ENCODE measurements around the gene MPC2.

MPC2 gene

DNA sequence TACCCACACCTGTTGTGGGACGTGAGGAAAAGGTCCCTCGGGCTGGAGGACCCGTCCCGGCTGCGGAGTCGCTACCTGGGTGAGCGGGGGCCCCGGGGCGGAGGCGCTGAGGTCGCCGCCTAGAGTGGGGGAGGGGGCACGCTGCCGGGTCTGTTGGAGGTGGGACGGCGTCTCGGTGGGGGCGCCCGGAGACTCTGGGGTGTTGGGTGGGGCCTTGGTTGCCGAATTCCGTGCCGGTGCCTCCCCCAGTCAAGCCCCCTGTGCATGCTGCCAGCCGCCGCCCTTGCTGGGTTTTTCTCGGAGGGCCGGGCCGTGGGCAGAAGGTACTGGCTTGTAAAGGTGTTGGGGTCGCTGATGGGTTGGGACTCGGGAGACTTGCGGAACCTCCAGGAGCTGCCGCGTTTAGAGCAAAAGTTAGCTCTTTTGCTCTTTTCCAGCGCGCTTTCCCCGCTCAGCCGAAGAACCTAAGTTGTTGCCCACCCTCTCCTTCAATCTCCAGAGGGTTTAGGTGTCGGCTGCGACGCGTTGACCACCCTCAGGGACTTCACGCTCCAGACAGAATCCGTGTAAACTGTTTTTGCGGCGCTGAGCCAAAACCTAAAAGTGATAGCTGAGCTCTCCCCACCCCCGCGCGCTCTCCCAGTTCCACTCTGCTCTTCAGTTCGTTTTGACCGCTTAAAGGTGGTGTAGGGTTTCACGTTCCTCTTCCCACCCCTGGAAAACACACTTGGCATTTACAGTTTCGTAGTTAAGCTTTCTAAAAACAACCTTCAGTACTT lies at the start of gene MPC2:
Gene MPC2, minus strand, starts transcription at position 143 of the 779 bp plus-strand sequence. CDS start 1,231 bp downstream, outside the sequence.
- DNase-seq (ENCODE audit: low spot score): peak; percentile 70

DNA sequence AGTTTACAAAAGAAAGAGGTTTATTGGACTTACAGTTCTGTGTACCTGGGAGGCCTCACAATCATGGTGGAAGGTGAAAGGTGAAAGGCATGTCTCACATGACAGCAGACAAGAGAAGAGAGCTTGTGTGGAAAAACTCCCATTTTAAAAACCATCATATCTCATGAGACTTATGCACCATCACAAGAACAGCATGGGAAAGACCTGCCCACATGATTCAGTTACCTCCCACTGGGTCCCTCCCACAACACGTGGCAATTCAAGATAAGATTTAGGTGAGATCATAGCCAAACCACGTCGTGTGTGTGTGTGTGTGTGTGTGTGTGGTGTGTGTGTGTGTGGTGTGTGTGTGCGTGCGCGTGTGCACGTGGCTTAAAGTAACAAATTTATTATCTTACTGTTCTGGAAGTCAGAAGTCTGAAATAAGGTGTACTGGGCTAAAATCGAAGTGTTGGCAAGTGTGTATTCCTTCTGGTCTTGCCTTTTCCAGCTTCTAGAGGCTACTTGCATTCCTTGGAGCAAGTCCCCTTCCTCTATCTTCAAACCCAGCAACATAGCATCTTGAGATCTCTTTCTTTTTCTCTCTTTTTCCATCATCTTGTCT lies 48.1 kb upstream of the MPC2 start:
- DNase-seq (ENCODE audit: low spot score): no peak

DNA sequence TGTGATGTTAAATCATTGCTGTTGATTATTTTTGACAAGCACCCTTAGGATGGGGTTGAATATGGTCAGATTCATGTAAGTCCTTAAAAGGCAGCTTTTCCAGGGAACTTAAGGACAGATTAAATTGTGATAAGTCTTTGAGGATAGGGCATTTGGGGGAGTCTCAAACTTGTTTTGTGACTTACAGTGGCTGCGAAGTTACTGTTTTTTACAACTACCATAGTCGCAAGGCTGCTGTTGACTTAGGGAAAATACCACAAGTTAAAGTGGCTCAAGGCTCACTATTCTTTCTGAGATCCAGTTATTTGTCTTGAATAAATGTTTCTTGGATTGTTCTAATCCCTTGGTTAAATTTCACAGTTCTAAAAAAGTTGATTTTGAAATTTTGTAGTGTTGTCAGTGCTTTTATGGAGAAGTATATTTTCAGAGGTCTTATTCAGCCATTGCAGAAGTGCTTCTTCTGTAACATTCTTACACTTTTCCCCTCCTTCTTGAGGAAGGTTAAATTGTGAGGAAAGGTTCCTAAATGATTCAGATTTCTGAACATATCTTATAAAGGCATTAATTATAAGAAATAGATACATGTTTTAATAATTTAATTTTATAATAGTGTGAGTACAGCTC lies 47.0 kb upstream of the MPC2 start:
- no peak for DNase-seq (ENCODE audit: low spot score)

DNA sequence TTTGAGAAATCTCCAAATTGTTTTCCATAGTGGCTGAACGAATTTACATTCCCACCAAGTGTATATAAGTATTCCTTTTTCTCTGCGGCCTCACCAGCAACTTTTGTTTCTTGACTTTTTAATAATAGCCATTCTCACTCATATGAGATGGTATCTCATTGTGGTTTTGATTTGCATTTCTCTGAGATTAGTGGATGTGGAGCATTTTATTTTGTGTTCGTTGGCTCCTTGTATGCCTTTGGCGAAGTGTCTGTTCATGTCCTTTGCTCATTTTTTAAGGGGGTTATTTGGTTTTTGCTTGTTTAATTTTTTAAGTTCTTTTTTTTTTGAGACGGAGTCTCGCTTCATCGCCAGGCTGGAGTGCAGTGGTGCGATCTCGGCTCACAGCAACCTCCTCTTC lies 45.1 kb upstream of the MPC2 start:
- DNase-seq (ENCODE audit: low spot score): no peak

DNA sequence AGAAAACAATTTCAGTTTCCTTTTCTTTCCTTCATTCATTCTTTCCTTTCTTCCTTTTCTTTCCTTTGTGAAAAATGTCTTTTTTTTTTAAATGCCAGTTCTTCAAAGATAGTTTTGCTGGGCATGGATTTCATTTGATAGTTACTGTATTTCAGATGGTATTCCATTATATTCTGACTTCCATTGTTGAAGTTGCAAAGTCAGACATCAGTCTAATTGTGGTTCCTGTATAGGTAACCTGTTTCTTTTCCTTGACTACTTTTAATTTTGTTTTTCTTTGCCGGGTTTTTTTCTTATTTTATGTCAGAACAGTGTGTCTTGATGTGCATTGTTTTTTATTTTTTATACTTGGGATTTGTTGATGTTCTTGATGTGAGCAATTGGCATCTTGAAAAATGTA lies 40.4 kb upstream of the MPC2 start:
- no peak for DNase-seq (ENCODE audit: low spot score)

DNA sequence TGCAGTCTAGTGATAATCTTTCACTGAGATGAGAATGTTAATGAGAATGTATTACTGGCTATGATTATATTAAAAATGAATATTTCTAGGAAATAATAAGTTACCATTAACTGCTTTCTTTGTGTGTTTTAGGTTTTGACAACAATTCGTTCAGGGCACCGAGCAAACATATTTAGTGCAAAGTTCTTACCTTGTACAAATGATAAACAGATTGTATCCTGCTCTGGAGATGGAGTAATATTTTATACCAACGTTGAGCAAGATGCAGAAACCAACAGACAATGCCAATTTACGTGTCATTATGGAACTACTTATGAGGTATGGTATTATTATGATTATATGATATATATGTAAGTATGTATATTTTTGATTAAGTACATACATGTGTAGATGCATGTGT lies 37.8 kb upstream of the MPC2 start:
- DNase-seq (ENCODE audit: low spot score): no peak

DNA sequence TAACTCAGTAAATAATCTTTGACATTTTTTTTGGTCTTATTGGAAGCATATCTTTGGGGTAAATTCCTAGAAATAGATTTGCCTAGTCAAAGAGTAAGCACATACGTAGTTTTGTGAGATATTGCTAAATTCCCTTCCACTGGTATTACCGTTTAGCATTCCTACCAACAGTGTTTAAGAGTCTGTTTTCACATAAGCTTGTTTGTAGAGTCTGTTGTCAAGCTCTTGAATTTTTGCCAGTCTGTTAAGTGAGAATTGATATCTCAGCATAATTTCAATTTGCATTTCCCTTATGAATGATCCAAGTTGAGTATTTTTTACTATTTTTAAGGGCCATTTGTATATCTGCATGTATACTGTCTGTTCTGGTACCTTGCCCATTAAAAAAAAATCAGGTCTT lies 37.0 kb upstream of the MPC2 start:
- no peak for DNase-seq (ENCODE audit: low spot score)

DNA sequence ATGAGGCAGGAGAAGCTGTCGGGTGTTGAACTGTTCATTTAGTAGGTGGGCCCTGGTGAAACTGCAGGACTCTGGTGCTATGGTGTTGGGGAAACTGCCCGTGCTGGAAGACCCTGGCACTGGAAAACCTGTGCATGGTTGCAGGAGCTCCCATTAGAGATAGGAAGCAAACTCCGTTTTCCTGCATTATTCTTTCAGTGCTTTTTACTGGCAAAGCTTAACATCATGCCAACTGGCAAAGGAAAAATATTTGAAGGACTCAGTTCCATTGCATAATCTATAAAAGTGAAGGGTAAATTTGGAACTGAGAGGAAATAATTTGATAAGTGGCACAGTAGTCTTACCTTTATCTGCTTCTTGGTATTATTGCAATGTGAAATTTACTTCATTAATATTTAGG lies 31.7 kb upstream of the MPC2 start:
- DNase-seq (ENCODE audit: low spot score): no peak

DNA sequence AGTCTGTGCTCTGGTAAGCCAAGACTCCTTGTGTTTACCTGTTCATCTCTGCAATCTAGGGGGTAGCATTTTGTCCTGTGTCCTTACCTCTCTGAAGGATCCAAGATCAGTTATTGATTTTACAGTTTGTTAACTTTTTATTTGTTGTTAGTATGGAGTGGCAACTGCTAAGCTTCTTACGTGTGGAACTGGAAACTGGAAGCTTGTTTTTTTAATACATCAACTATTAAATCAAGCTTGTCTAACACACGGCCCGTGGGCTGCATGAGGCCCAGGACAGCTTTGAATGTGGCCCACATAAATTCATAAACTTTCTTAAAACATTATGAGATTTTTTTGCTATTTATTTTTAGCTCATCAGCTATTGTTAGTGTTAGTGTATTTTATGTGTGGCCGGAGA lies 29.2 kb upstream of the MPC2 start:
- DNase-seq (ENCODE audit: low spot score): no peak

DNA sequence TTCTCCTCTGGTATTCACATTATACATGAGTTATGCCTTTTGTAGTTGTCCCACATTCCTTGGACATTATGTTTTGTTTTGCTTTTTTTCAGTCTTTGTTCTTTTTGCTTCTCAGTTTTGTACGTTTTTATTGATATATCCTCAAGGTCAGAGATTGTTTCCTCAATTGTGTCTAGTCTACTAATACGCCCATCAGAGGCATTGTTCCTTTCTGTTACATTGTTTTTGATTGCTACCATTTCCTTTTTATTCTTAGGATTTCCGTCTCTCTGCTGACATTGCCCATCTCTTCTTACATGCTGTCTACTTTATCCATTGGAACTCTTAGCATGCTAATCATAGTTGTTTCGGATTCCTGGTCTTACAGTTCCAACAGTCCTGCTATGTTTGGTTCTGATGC lies 27.8 kb upstream of the MPC2 start:
- no peak for DNase-seq (ENCODE audit: low spot score)

DNA sequence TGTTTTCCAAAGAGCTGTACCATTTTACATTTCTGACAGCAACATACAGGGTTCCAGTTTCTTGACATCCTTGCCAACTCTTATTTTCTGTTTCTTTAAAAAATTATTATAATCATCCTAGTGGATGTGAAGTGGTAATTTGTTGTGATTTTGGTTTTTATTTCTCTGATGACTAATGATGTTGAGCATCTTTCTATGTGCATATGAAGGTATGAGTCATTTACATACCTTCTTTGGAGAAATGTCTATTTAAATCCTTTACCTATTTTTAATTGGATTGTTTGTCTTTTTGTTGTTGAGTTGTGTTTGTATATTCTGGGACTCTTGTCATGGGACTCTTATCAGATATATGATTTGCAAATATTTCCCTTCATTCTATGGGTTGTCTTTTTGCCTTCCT lies 20.8 kb upstream of the MPC2 start:
- DNase-seq (ENCODE audit: low spot score): no peak

DNA sequence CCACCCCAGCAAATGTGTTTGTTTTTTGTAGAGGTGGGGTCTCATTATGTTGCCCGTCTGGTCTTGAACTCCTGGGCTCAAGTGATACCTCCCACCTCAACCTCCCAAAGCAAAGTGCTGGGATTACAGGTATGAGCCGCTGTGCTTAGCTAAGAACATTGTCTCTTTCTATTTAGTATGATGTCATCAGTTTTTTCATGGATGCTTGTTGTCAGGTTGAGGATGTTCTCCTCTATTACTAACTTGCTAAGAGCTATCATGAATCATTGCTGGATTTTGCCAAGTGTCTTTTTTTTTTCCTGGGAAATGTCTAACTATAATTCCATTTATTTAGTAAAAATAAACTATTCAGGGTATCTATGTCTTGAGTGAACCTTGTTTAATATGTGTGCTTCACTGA lies 19.0 kb upstream of the MPC2 start:
- DNase-seq (ENCODE audit: low spot score): no peak

DNA sequence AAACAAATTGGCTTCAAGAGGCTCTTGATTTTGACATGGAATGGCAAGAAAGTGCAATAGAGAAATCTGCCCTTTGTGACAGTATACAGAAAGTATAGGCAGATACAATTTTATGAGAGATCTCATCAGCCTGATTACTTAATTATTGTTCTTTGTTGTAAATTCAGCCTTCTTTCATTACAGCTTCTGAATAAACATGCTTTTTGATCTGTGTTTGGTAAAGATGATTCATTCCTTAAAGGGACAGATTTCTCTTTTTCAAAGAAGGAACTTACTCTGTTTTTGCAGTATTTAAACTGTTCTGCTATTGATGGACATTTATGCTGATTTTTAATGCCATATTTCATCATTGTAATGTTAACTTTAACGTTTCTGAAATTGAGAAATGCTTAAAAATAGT lies 13.7 kb upstream of the MPC2 start:
- no peak for DNase-seq (ENCODE audit: low spot score)

DNA sequence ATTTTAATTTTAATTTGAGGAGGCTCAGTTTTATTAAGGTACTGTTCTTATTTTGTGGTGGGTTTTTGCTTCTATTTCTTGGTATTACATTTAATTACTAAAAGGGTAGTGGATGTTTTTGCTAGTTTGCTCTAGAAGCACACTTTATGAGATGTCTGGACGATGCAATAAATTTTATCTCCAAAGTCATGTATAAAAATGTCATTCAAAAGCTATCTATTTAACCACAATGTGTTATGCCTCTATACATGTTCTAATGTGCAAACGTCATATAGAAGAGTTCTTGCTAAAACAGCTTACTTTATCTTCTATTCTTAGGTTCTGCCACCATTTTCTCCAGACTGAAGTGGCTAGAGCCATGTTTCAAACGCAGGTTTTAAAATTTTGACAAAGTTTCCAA lies 12.9 kb upstream of the MPC2 start:
- no peak for DNase-seq (ENCODE audit: low spot score)

DNA sequence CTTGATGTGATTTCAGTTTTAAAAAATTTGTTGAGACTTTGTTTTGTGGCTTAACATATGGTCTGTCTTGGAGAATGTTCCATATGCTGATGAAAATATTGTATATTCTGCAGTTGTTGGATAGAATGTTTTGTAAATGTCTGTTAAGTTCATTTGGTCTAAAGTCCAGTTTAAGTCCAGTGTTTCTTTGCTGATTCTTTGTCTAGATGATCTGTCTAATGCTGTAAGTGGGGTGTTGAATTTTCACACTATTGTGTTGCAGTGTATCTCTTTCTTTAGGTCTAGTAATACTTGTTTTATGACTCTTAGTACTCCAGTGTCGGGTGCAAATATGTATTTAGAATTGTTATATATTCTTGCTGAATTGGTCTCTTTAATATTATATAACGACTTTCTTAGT lies 10.9 kb upstream of the MPC2 start:
- no peak for DNase-seq (ENCODE audit: low spot score)

DNA sequence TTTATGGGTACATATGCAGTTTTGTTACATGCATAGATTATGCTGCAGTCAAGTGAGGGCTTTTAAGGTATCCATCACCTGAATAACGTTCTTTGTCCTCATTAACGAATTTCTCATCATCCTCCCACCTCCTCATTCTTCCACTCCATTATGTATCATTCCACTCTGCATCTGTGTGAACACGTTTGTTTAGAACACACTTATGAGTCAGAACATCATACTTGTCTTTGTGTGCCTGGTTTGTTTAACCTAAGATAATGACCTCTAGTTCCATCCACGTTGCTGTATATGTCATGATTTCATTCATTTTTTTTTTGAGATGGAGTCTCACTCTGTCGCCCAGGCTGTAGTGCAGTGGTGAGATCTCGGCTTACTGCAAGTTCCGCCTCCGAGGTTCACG lies 6.7 kb upstream of the MPC2 start:
- no peak for DNase-seq (ENCODE audit: low spot score)

DNA sequence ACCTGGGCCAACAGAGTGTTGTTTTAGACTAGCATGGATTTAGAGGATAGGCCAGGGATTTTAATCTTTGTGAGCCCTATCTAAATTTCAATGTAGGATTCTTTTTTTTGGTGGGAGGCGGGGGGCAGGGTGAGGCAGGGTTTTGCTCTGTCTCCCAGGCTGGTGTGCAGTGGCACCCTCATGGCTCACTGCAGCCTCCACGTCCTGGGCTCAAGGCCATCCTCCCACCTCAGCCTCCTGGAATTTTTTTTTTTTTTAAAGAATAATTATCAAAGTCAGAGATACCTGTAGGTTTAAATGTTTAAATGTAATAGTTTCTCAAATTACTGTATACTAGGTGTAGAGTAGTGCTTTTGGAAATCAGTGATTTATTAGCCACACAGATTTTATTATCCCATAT lies 3.4 kb upstream of the MPC2 start:
- no peak for DNase-seq (ENCODE audit: low spot score)

DNA sequence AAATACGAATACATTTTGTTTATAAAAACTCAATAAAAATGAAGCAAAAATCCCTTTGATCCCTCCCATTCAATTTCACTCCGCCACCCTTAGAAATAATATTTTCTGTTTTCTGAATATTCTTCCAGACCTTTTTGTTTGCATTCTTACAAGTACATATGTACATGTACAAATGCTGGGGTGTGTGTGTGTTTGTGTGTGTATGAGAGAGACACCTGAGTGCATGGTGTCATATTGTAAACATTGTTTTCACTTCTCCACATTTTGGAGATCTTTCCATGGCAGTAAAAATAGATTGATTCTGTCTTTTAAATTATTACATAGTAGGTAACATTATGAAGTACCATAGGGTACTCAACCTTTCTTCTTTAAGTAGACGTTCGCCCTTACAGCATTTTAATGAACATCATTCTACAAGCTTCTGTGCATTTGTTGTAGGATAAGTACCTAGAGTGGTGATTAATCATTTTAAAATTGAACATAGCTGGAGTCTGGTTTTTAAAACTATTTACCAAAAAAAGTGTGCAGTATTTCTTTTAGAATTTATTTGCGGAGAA lies 1.3 kb upstream of the MPC2 start:
- peak; percentile 10 for DNase-seq (ENCODE audit: low spot score)

DNA sequence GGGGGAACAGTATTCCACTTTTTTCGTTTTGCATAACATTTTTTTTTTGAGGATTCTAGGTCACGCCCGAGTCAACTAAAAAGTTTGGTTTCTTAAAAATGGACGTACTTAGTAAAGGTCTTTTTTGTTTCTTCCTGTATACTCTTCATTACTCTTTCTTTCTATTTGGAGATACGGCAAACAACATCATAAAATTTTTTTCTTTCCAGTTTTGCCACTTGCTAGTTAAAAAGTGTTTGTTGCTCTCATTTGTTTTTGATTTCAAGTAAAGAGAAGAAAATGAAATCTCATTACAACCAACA lies 788 bp upstream of the MPC2 start:
- no peak for DNase-seq (ENCODE audit: low spot score)

DNA sequence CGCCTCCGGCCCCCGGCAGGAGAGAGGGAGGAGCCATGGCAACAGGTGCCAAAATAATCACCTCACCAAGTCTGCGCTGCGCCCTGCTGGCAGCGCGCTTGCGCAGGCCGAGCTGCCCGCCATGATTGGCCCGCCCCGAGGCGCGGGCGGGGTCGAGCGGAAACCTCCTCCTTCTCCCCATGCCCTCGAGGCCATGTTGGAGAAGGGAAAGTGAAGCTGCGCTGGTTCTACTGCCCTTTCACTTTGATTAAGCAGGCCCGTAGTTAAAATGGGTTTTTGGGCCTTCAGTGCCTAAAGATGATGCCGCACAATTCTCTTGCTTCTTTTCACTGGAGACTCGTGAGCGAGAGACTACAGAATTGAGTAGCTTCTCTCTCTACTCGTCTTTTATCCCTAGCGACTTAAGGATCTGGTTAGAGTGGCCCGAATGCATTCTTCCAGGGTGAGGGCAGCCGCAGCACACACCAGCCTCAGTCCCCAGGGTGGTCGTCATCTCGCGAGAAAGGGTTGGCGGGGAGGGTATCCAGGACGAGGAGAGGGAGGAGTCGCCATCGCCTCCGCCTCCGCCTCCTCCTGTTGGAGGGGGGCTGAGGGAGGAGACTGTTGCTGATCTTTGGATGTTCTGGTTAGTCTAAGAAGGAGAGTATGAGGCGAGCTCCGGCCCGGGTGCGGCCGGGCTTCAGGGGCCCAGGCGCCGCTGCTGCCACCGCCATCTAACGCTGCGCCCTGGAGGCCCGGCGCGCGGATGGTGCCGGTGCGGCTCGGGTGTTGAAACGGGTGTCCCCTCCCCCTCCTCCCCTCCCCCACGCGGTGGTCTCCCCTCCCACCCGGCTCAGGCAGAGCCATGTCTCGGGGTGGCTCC lies 573 bp downstream of the MPC2 start, which contains the start of gene DCAF6:
Gene DCAF6, plus strand, starts transcription at position 616 of the 862 bp plus-strand sequence. Its CDS starts 229 bp downstream, at position 845.
- DNase-seq (ENCODE audit: low spot score): peak; percentile 100

DNA sequence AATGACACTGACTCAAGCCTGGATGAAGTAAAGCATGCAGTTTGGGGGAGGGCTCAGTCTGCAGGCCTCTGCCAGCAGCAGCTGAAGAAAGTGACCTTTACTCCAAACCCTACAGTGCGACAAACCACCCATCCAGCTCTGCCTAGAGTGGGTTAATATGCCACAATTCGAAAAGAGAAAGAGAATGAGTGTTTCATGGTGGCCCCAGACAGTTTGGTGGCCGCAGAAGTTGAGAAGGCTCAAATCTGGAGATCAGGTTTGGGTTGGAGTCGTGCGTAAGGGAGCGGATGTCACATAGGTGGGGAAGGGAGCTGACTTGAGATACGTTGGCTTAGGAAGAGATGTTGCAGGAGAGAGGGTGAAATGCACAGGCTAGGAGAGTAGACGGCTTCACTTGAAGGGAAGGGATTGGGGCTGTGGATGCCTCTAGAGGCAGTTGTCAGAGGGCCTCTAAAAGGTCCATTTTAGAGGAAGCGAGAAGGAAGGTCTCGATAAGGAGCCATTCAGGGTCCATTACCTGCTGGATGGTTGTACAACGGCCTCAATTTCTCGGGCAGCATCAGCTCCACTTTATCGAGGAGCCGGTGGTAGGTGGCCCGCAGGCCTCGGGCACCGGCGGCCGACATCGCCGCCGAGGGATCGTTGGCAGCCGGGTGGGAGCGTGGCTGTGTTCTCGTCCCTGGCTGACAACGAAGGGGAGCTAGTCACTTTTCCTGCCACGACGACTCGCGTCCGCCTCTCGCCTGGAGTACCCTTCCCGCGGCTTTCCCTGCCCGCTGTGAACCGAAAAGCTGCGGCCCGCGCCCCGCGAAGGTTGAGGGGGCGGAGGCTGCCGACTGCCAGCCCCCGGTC lies 1.4 kb downstream of the MPC2 start:
- DNase-seq (ENCODE audit: low spot score): peak; percentile 59
